GM12891 (cell line): ENCODE data around the gene AP3S2.
"Not testable (repeated sequence)": the region's sequence is repeated elsewhere in the genome, so short reads cannot be mapped to it uniquely, and the experiment has no call there.

ENCODE experiments used
- DNase-seq: peaks from one replicate; pipeline ENCODE4 v3.0.0; 2011; ENCODE audit warnings: low spot score; ENCODE audit not compliant: insufficient read length
- FAIRE-seq: peaks from 2 replicates; lab custom pipeline; 2011; peaks lifted over from hg19 to GRCh38; lab: Jason Lieb, UNC
- PAX5 ChIP-seq: IDR thresholded peaks from 2 replicates; pipeline ENCODE4 v1.6.1; 2011; ENCODE audit warnings: low read length, moderate library complexity, mild to moderate bottlenecking; ENCODE audit not compliant: insufficient read depth, severe bottlenecking
- POLR2A ChIP-seq: IDR thresholded peaks from 2 replicates; pipeline ENCODE4 v1.6.1; 2011; ENCODE audit warnings: low read depth, low read length, control low read depth
- POLR2AphosphoS5 ChIP-seq: IDR thresholded peaks from 2 replicates; pipeline ENCODE4 v1.6.1; 2011; ENCODE audit warnings: low read depth, low read length, control low read depth
- POU2F2 ChIP-seq: IDR thresholded peaks from 2 replicates; pipeline ENCODE4 v1.6.1; 2011; ENCODE audit warnings: low read depth, mild to moderate bottlenecking, control low read depth, low read length, moderate library complexity
- SPI1 ChIP-seq: IDR thresholded peaks from 2 replicates; pipeline ENCODE4 v1.6.1; 2011; ENCODE audit warnings: low read depth, low read length, control low read depth
- TAF1 ChIP-seq: IDR thresholded peaks from 2 replicates; pipeline ENCODE4 v1.6.1; 2011; ENCODE audit warnings: low read depth, low read length, control low read depth

The AP3S2 gene

DNA sequence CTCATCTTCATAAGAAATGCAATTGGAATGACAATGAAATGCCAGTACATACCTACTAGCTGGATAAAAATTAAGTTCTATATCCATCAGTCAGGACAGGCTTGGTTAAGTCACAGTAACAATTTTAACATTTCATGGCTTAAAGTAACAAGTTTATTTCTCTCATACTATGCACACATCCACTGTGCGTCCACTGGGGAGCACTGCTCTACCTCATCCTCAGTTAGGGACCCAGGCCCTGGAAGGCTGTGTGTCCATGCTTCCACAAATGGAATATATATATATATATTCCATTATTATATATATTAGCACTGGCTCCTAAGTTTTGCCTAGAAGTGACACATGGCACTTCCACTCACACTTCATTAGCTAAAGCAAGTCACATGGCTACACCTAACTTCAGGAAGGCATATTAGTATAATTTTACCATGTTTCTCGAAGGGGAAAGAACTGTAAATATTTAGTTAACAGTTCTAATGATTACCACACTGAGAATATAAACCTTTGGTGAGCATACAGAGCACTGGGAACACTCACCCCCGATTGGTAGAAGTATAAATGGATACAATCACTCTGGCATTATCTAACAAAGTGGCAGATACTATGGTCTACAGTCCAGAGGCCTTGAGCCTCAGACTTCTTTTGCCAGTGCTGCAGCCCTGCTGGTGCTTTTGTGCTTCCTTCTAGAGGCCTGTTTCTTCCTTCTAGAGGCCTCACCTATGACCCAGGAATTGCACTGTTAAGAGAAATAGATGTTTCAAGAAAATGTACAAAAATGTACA, 28.6 kb downstream of the AP3S2 start:
- FAIRE-seq (no peak), DNase-seq (no peak)
- TF ChIP-seq POU2F2 (no peak), PAX5 (no peak), TAF1 (no peak), SPI1 (no peak), POLR2AphosphoS5 (no peak), POLR2A (no peak)

GRCh38 chr15:89863918-89864317, 29.9 kb downstream of the AP3S2 start:
- no peak for FAIRE-seq
- DNase-seq: no peak

DNA sequence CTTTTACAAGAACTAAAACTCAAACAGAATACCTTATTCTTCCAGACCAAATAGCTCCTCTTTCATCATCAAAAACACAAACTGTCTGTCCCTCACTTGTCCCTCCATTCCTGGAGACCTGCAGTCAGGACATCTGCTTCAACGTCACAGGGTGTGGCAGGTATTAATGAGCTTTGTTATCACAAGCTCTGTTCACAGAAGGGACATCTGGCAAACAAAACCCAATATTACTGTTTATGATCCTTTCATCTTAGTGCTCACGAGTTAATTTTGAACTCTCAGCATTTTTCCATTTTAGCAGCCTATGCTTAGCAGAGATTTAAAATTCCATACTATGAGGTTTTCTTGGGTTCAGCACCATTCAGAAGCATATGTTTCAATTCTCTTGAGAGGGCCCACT, 32.9 kb downstream of the AP3S2 start:
- TF ChIP-seq POLR2A: no peak
- TF ChIP-seq PAX5: no peak
- TF ChIP-seq SPI1: no peak
- TF ChIP-seq POU2F2: no peak
- TF ChIP-seq POLR2AphosphoS5: no peak
- TF ChIP-seq TAF1: no peak
- DNase-seq (no peak), FAIRE-seq (no peak)

More at GRCh38 chr15:89863918-89864317, 29.9 kb downstream of the AP3S2 start:
- no peak for TF ChIP-seq PAX5
- no peak for TF ChIP-seq TAF1

- no peak for TF ChIP-seq SPI1
- no peak for TF ChIP-seq POLR2AphosphoS5
- no peak for TF ChIP-seq TAF1
- no peak for TF ChIP-seq POLR2A
- no peak for TF ChIP-seq POU2F2
- TF ChIP-seq PAX5: no peak
- peak; percentile 48 for FAIRE-seq
Observed at GRCh38 chr15:89860431-89860830, 33.4 kb downstream of the AP3S2 start.

GRCh38 chr15:89858661-89859458, 34.9 kb downstream of the AP3S2 start:
- no peak for DNase-seq
- TF ChIP-seq POLR2A (no peak), SPI1 (no peak), TAF1 (no peak), POU2F2 (no peak), PAX5 (no peak), POLR2AphosphoS5 (no peak)
- FAIRE-seq: no peak

More at GRCh38 chr15:89860431-89860830, 33.4 kb downstream of the AP3S2 start:
- DNase-seq: no peak

DNA sequence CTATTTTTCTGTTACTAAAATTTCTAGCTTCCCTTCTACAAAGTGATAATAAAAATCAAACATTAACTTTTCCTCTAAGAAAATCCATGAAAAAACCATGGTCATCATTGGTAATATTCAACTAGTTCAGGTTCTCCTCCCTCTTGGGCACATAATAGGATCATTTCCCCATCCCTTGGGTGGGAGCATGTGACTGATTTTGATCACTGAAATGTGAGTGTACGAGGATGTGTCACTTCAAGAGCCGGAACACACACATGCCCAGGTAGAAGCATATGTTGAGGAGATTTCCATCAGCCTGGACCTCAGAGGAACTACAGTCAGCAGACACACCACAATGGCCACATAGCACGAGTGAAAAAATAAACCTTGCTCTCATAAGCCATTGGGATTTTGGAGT, 36.1 kb downstream of the AP3S2 start:
- TF ChIP-seq SPI1: no peak
- no peak for TF ChIP-seq TAF1
- DNase-seq (no peak), FAIRE-seq (no peak)

DNA sequence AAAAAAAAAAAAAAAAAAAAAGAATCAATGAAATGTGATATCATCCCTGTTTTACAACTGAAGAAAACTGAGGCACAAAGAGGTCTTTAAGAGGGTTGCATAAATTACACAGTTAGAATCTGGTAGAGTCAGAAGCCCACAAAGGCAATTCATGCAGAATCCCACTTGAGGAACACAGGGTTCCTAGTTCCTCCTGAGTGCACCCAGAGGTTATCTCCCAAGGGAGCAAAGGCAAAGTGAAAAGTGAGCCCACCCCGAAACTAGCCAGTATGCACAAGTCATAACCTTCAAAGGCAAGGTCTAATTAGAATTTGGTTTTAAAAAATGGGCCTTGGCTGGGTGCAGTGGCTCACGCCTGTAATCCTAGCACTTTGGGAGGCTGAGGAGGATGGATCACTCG, 37.8 kb downstream of the AP3S2 start:
- DNase-seq (no peak), FAIRE-seq (no peak)
- TF ChIP-seq POLR2A (no peak), PAX5 (no peak), POLR2AphosphoS5 (no peak), TAF1 (no peak), SPI1 (no peak), POU2F2 (no peak)

DNA sequence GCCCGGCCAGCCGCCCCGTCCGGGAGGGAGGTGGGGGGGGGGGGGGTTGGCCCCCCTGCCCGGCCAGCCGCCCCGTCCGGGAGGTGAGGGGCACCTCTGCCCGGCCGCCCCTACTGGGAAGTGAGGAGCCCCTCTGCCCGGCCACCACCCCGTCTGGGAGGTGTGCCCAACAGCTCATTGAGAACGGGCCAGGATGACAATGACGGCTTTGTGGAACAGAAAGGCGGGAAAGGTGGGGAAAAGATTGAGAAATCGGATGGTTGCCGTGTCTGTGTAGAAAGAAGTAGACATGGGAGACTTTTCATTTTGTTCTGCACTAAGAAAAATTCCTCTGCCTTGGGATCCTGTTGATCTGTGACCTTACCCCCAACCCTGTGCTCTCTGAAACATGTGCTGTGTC, 38.9 kb downstream of the AP3S2 start:
- not testable (repeated sequence) for DNase-seq, FAIRE-seq

GRCh38 chr15:89852342-89852995, 41.3 kb downstream of the AP3S2 start:
- TF ChIP-seq POU2F2 (no peak), POLR2AphosphoS5 (no peak), POLR2A (no peak)
- no peak for DNase-seq
- no peak for FAIRE-seq

GRCh38 chr15:89851673-89852341, 42.0 kb downstream of the AP3S2 start:
- no peak for FAIRE-seq
- TF ChIP-seq POLR2A (no peak), TAF1 (no peak), SPI1 (no peak), POU2F2 (no peak), PAX5 (no peak), POLR2AphosphoS5 (no peak)
- no peak for DNase-seq
